GM23338 (cell line): ENCODE measurements around the gene SLC38A9. TPM values are rescaled to one million over a fixed set of nuclear protein-coding genes. Genes with fewer than 3 reads are reported as not detected.
"Not testable (repeated sequence)": the region's sequence is repeated elsewhere in the genome, so short reads cannot be mapped to it uniquely, and the experiment has no call there.

Source experiments
- ATAC-seq: fragments of 200-7000 bp; cut with Tn5 transposase; 3 replicates; pipeline ENCODE4 v1.9.1; 2020
- DNase-seq: peaks from one replicate; pipeline ENCODE4 v3.0.0-alpha.2; 2015; ENCODE audit warnings: low spot score
- H2AFZ ChIP-seq: fragments of 200-600 bp; sonication (generic); 2 replicates; pipeline ENCODE4 v1.8.0; 2016; ENCODE audit warnings: antibody characterized with exemption, mild to moderate bottlenecking, moderate library complexity
- H3F3A ChIP-seq: fragments of 200-600 bp; sonication (generic); replicated peaks from 2 replicates; pipeline ENCODE4 v1.8.0; 2017; ENCODE audit warnings: antibody characterized with exemption, mixed run types, low read depth
- H3K27ac ChIP-seq: fragments of 200-600 bp; sonication (generic); 2 replicates; pipeline ENCODE4 v1.6.1; 2016; ENCODE audit warnings: low read depth
- H3K27me3 ChIP-seq: fragments of 200-600 bp; sonication (generic); 2 replicates; pipeline ENCODE4 v1.8.0; 2016; ENCODE audit warnings: mild to moderate bottlenecking, mixed run types, moderate library complexity; ENCODE audit not compliant: insufficient read depth
- H3K36me3 ChIP-seq: fragments of 200-600 bp; sonication (generic); 2 replicates; pipeline ENCODE4 v1.8.0; 2016; ENCODE audit warnings: mild to moderate bottlenecking; ENCODE audit not compliant: insufficient read depth
- H3K4me1 ChIP-seq: fragments of 200-600 bp; sonication (generic); 2 replicates; pipeline ENCODE4 v1.8.0; 2016; ENCODE audit warnings: mild to moderate bottlenecking, moderate library complexity; ENCODE audit not compliant: insufficient read depth
- H3K4me2 ChIP-seq: fragments of 200-600 bp; sonication (generic); 2 replicates; pipeline ENCODE4 v1.7.1; 2017; ENCODE audit warnings: mixed run types
- H3K4me3 ChIP-seq: fragments of 200-600 bp; sonication (generic); 2 replicates; pipeline ENCODE4 v1.6.1; 2016; ENCODE audit warnings: mixed run types
- H3K79me2 ChIP-seq: fragments of 200-600 bp; sonication (generic); replicated peaks from 2 replicates; pipeline ENCODE4 v1.8.0; 2017; ENCODE audit warnings: mild to moderate bottlenecking; ENCODE audit not compliant: insufficient read depth
- H3K9me2 ChIP-seq: fragments of 200-600 bp; sonication (generic); 2 replicates; pipeline ENCODE4 v1.8.0; 2017; ENCODE audit not compliant: insufficient read depth
- H4K20me1 ChIP-seq: fragments of 200-600 bp; sonication (generic); replicated peaks from 2 replicates; pipeline ENCODE4 v1.8.0; 2017; ENCODE audit warnings: mild to moderate bottlenecking; ENCODE audit not compliant: insufficient read depth
- H3K27ac Mint-ChIP-seq: 2 replicates; pipeline ENCODE4 v1.8.0; 2020; ENCODE audit warnings: inconsistent platforms, mild to moderate bottlenecking, moderate library complexity, mixed read lengths
- H3K27me3 Mint-ChIP-seq: 3 replicates; pipeline ENCODE4 v1.8.0; 2022; ENCODE audit warnings: low read depth, mild to moderate bottlenecking, moderate library complexity, mixed read lengths, inconsistent platforms; ENCODE audit not compliant: insufficient read depth, poor library complexity
- H3K36me3 Mint-ChIP-seq: 3 replicates; pipeline ENCODE4 v1.8.0; 2021; ENCODE audit warnings: low read depth, mild to moderate bottlenecking, inconsistent platforms, moderate library complexity, mixed read lengths
- H3K4me1 Mint-ChIP-seq: 3 replicates; pipeline ENCODE4 v1.8.0; 2020; ENCODE audit warnings: mild to moderate bottlenecking, inconsistent platforms, mixed read lengths
- H3K4me3 Mint-ChIP-seq: 3 replicates; pipeline ENCODE4 v1.8.0; 2021; ENCODE audit warnings: moderate library complexity, mild to moderate bottlenecking, inconsistent platforms, mixed read lengths
- H3K9me3 Mint-ChIP-seq: 3 replicates; pipeline ENCODE4 v1.8.0; 2020; ENCODE audit warnings: moderate library complexity, mild to moderate bottlenecking, inconsistent platforms, mixed read lengths
- ETS1 ChIP-seq: IDR thresholded peaks from 2 replicates; pipeline ENCODE4 v1.6.1; 2016; ENCODE audit warnings: antibody characterized with exemption
- NANOG ChIP-seq: IDR thresholded peaks from 2 replicates; pipeline ENCODE4 v1.6.1; 2016; ENCODE audit warnings: antibody characterized with exemption, borderline replicate concordance
- POLR2AphosphoS5 ChIP-seq: IDR thresholded peaks from 2 replicates; pipeline ENCODE4 v1.6.1; 2016; ENCODE audit warnings: antibody characterized with exemption, low read depth
- ZNF331 ChIP-seq: fragments of 250-450 bp; sonication (Bioruptor Pico); IDR thresholded peaks from 2 replicates; pipeline ENCODE4 v1.5.0; 2020; ENCODE audit warnings: low read depth, mild to moderate bottlenecking, moderate library complexity
- long read RNA-seq: library from polyadenylated mRNA; unstranded; transcript quantifications from one replicate; pipeline ENCODE4 v2.0.0, GENCODE V29; 2020; ENCODE audit not compliant: unreplicated experiment
- polyA plus RNA-seq: library from polyadenylated mRNA; unstranded; fragments of >200 nt; fragmentation: Nextera tagmentation; extraction: Ambion mirVana; gene quantifications from 2 replicates; pipeline ENCODE4 v1.2.1, GENCODE V29; 2016
- total RNA-seq: library from RNA; depleted of rRNA; stranded (reverse); fragments of >200 nt; shearing (Covaris generic); gene quantifications from 2 replicates; pipeline ENCODE4 v1.2.3, GENCODE V29; 2014; rRNA removed
- TF ChIP-seq, protein P1 (sequence below): IDR thresholded peaks from one replicate; pipeline ENCODE4 v1.6.1; 2018; ENCODE audit warnings: antibody characterized with exemption; ENCODE audit not compliant: unreplicated experiment

SLC38A9 gene
- total RNA-seq (57.0 and 64.8 TPM in 2 replicates), polyA plus RNA-seq (28.6 and 30.8 TPM in 2 replicates)
- long read RNA-seq, partial matches to known transcripts, result 3 of 10 reads
- long read RNA-seq, other reads (novel, unspliced or antisense), result 5 of 10 reads

DNA sequence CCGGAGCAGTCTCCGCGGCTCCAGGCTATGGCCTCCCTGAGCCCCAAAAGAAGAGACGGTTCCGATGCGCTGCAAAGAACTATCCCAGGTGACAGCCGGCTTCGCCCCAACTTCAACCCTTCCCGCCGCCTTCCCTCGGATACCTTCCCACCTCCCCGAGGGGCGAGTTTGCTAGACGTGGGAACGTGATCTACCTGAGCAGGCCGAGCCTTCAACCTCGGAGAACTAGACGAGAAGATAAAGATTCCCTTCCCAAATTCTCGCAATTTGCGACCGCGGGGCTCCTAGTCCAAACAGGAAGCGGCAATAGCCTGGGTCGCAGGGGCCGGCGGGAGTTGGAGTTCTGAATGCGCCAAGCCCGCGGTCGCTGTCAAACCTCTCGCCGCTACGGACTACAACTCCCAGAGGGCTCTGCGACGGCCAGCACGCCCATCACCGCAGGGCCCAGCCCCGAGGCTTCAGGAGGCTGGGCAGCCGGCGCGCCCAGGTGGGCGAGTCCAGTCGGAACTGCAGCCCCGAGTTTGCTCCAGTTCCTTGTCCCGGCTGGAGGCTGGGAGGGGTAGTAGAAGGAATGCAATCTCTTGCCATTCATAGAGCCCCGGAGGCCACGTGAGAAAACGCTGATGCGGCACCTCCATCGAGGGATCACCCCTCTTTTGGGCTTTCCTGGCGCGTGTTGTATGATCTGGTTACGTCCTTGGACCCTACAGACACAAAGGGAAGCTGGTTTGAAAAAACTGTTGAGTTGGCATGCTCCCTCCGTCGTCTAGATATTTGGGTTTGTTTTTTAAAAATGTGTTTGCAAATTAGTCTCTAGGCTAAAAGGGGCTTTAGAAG is at the start of gene SLC38A9:
TSS of gene SLC38A9 (minus strand) at position 302 of the 837 bp plus-strand sequence. CDS start 14,366 bp downstream, outside the sequence.
- H4K20me1 ChIP-seq, result no peaks in the 10 kb centered on the region
- ATAC-seq (peak; percentile 99), DNase-seq (peak; percentile 99)
- peaks cover 31% of the 10 kb centered on the region for H3K79me2 ChIP-seq
- peak within 1 kb of the TSS; percentile 89 for H3K4me2 ChIP-seq
- no peaks in the 10 kb centered on the region for H3K9me2 ChIP-seq
- Mint-ChIP-seq H3K9me3 (peaks cover 11% of the 10 kb centered on the region), H3K36me3 (peaks cover 31% of the 10 kb centered on the region), H3K4me3 (peak within 1 kb of the TSS; percentile 99), H3K27ac (peak within 1 kb of the TSS; percentile 97), H3K27me3 (peaks cover 7% of the 10 kb centered on the region), H3K4me1 (peaks cover 6% of the 10 kb centered on the region; the same call in 1 of the 3 replicates)
- no peaks in the 10 kb centered on the region for H3K4me1 ChIP-seq
- no peaks in the 10 kb centered on the region for H3F3A ChIP-seq
- peak within 1 kb of the TSS; percentile 91 for H3K27ac ChIP-seq
- no peaks in the 10 kb centered on the region; the same call in none of the 2 replicates for H3K36me3 ChIP-seq
- H2AFZ ChIP-seq, result peak within 1 kb of the TSS; percentile 91
- H3K27me3 ChIP-seq, result no peaks in the 10 kb centered on the region
- TF ChIP-seq POLR2AphosphoS5, result peak; percentile 98
- TF ChIP-seq ETS1, result peak; percentile 87
- no peak for TF ChIP-seq NANOG
- H3K4me3 ChIP-seq, result peak within 1 kb of the TSS; percentile 96

DNA sequence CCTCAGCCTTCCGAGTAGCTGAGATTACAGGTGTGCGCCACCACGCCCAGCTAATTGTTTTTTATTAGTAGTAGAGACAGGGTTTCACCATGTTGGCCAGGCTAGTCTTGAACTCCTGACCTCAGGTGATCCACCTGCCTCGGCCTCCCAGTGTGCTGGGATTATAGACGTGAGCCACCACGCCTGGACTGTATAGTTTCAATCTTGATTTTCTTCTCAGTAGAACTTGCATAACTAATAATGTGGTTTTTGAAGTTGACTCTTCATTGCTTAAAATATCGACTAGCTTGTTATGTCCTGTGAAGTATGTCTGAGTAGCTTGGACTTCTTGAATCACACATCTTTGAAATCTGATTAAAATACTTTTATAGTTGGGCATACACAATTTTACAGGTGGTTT is 49.6 kb upstream of the SLC38A9 start:
- ATAC-seq, H3K27ac Mint-ChIP-seq, H3K4me1 Mint-ChIP-seq, H4K20me1 ChIP-seq, H3K36me3 Mint-ChIP-seq, H3K27me3 ChIP-seq, H3K4me3 Mint-ChIP-seq, H3K4me2 ChIP-seq, H3K27ac ChIP-seq, DNase-seq, H3K36me3 ChIP-seq, H3K4me3 ChIP-seq, H3K9me3 Mint-ChIP-seq, H3F3A ChIP-seq, H3K79me2 ChIP-seq, H2AFZ ChIP-seq, H3K9me2 ChIP-seq, H3K27me3 Mint-ChIP-seq, H3K4me1 ChIP-seq: not testable (repeated sequence)

GRCh38 chr5:55758714-55759113 is 46.6 kb upstream of the SLC38A9 start:
- TF ChIP-seq ETS1 (no peak), ZNF331 (CRISPR knock-in tag) (no peak)
- TF ChIP-seq, protein P1, sequence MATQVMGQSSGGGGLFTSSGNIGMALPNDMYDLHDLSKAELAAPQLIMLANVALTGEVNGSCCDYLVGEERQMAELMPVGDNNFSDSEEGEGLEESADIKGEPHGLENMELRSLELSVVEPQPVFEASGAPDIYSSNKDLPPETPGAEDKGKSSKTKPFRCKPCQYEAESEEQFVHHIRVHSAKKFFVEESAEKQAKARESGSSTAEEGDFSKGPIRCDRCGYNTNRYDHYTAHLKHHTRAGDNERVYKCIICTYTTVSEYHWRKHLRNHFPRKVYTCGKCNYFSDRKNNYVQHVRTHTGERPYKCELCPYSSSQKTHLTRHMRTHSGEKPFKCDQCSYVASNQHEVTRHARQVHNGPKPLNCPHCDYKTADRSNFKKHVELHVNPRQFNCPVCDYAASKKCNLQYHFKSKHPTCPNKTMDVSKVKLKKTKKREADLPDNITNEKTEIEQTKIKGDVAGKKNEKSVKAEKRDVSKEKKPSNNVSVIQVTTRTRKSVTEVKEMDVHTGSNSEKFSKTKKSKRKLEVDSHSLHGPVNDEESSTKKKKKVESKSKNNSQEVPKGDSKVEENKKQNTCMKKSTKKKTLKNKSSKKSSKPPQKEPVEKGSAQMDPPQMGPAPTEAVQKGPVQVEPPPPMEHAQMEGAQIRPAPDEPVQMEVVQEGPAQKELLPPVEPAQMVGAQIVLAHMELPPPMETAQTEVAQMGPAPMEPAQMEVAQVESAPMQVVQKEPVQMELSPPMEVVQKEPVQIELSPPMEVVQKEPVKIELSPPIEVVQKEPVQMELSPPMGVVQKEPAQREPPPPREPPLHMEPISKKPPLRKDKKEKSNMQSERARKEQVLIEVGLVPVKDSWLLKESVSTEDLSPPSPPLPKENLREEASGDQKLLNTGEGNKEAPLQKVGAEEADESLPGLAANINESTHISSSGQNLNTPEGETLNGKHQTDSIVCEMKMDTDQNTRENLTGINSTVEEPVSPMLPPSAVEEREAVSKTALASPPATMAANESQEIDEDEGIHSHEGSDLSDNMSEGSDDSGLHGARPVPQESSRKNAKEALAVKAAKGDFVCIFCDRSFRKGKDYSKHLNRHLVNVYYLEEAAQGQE, result no peak
- Histone ChIP-seq H3K4me1 (no peaks in the 10 kb centered on the region), H3K9me2 (no peaks in the 10 kb centered on the region), H3K27ac (no peak overlapping the region), H4K20me1 (no peaks in the 10 kb centered on the region), H3K4me3 (no peak overlapping the region), H3K4me2 (no peak overlapping the region), H3F3A (no peaks in the 10 kb centered on the region), H2AFZ (no peak overlapping the region), H3K27me3 (no peaks in the 10 kb centered on the region), H3K36me3 (no peaks in the 10 kb centered on the region), H3K79me2 (no peaks in the 10 kb centered on the region)
- DNase-seq, result no peak
- Mint-ChIP-seq H3K9me3 (no peaks in the 10 kb centered on the region), H3K4me3 (no peak overlapping the region), H3K4me1 (no peaks in the 10 kb centered on the region), H3K27me3 (peaks cover 3% of the 10 kb centered on the region), H3K27ac (no peak overlapping the region), H3K36me3 (no peaks in the 10 kb centered on the region)
- no peak for ATAC-seq
